ENCODE data around the gene ZDHHC21.

ZDHHC21 gene

DNA sequence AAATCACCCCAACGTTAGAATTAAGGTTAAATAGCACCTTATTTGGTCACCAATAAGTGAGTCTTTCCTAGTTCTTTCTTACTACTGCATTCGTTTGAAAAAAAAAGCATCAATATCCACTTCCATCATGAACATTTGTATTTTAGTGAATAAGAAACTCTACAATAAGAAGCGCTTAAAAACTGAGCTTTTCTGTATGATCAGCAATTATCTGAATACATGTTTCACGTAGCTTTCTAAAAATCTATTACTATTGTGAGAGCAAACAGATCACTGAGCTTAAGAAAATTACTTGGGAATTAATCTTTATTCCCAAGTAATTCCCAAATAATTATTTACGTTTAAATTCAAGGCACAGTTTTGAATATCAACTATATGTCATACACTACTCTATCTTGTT is 32.5 kb downstream of the ZDHHC21 start:
- TF ChIP-seq ELF4 (IDR thresholded peaks at IDR 0.05) = no peak
- TF ChIP-seq L3MBTL2 (conservative IDR thresholded peaks at IDR 0.05) = no peak
- TF ChIP-seq ZNF384 (IDR thresholded peaks at IDR 0.05) = no peak
- no peak for TF ChIP-seq TARDBP (IDR thresholded peaks at IDR 0.05)
- no peak for TF ChIP-seq CTBP1 (IDR thresholded peaks at IDR 0.05; ENCODE audit: borderline replicate concordance)
- TF ChIP-seq SP1 (IDR thresholded peaks at IDR 0.05) = no peak
- no peak for TF ChIP-seq FOXM1 (IDR thresholded peaks at IDR 0.05; ENCODE audit: borderline replicate concordance)
- TF ChIP-seq HDGF (IDR thresholded peaks at IDR 0.05; ENCODE audit: borderline replicate concordance) = no peak
- TF ChIP-seq LEF1 (IDR thresholded peaks at IDR 0.05; ENCODE audit: borderline replicate concordance) = no peak
- no peak for TF ChIP-seq SUZ12 (IDR thresholded peaks at IDR 0.05)
- TF ChIP-seq ARNT (IDR thresholded peaks at IDR 0.05) = no peak
- TF ChIP-seq NFRKB (IDR thresholded peaks at IDR 0.05) = no peak
- no peak for TF ChIP-seq BHLHE40 (IDR thresholded peaks at IDR 0.05; ENCODE audit: borderline replicate concordance)
- no peak for TF ChIP-seq PKNOX1 (IDR thresholded peaks at IDR 0.05)
- POLR2A ChIA-PET = no interaction called here
- no peak for DNase-seq (ENCODE audit: extremely low spot score)
- CTCF ChIA-PET = interaction anchor here (1.1 kb wide), 1 partner anchor 62 kb away, joined by 4 read pairs; the partner anchor contains the start of gene CER1

DNA sequence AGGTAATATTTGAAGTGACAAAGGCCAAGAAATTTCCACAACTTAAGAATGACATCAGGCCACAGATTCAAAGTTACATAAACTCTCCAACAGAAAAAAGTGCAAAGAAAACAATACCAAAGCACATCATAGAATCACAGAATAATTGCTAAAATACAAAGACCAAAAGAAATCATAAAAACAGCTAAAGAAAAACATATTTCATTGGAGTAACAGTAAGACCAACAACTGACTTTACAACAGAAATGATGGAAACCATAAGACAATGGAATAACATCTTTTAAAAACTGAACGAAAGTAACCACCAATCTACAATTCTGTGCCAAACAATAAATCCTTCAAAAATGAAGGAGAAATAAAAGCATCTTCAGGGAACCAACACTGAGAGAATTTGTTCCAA is 38.3 kb downstream of the ZDHHC21 start:
- ChIA-PET CTCF (no interaction called here), POLR2A (no interaction called here)
- no peak for TF ChIP-seq LEF1 (IDR thresholded peaks at IDR 0.05; ENCODE audit: borderline replicate concordance)
- no peak for TF ChIP-seq HDGF (IDR thresholded peaks at IDR 0.05; ENCODE audit: borderline replicate concordance)
- TF ChIP-seq ZNF384 (IDR thresholded peaks at IDR 0.05) = no peak
- TF ChIP-seq TARDBP (IDR thresholded peaks at IDR 0.05) = no peak
- TF ChIP-seq SUZ12 (IDR thresholded peaks at IDR 0.05) = no peak
- TF ChIP-seq FOXA1 (IDR thresholded peaks at IDR 0.05) = no peak
- TF ChIP-seq ELF4 (IDR thresholded peaks at IDR 0.05) = no peak
- TF ChIP-seq NFRKB (IDR thresholded peaks at IDR 0.05) = no peak
- no peak for TF ChIP-seq SP1 (IDR thresholded peaks at IDR 0.05)
- TF ChIP-seq CTBP1 (IDR thresholded peaks at IDR 0.05; ENCODE audit: borderline replicate concordance) = no peak
- TF ChIP-seq FOXK2 (IDR thresholded peaks at IDR 0.05) = no peak
- no peak for TF ChIP-seq ARNT (IDR thresholded peaks at IDR 0.05)
- no peak for TF ChIP-seq FOXM1 (IDR thresholded peaks at IDR 0.05; ENCODE audit: borderline replicate concordance)
- TF ChIP-seq L3MBTL2 (conservative IDR thresholded peaks at IDR 0.05) = no peak
- no peak for TF ChIP-seq PKNOX1 (IDR thresholded peaks at IDR 0.05)
- no peak for DNase-seq (ENCODE audit: extremely low spot score)

- no peak for DNase-seq (ENCODE audit: extremely low spot score)
- POLR2A ChIA-PET = no interaction called here
- CTCF ChIA-PET = interaction anchor here (0.6 kb wide), 1 partner anchor 396 kb away, joined by 4 read pairs; no protein-coding TSS in a partner anchor
- no peak for TF ChIP-seq TARDBP (IDR thresholded peaks at IDR 0.05)
- no peak for TF ChIP-seq SUZ12 (IDR thresholded peaks at IDR 0.05)
- no peak for TF ChIP-seq FOXA1 (IDR thresholded peaks at IDR 0.05)
Measured at GRCh38 chr9:14653511-14653910, 39.7 kb downstream of the ZDHHC21 start.

DNA sequence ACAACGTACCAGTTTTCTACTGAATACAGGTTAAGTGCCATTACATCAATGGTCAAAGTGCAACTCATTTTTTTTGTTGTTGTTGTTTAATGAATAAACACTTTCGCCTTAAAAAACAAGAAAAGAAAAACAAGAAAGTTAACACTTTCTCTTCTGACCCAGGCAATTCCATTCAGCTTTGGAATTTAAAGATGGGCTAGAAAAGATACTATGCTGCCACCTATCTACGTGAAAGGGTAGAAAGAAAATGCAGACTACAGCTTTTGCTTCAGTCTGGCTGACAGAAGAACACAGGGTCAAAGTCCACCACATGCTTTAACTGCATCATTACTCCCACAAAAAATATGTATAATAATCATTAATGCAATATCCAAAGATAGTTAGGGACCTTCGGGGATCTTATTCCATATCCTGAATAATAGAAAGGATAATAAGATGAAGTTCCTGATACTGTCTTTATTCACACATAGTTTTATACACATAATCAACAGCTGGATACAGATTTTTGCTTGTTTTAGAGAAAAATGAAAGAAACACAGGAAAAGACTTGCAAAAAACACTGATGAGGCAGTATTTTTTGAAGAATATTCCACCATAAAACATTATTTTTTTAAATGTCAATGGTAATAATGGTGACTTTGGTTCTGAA is 40.4 kb downstream of the ZDHHC21 start:
- peak; percentile 3 for DNase-seq (ENCODE audit: extremely low spot score)
- POLR2A ChIA-PET = no interaction called here
- CTCF ChIA-PET = interaction anchor here (0.6 to 1.0 kb wide), 4 partner anchors 9 to 642 kb away, joined by 3 to 5 read pairs (median 4); no protein-coding TSS in a partner anchor
- TF ChIP-seq SUZ12 (IDR thresholded peaks at IDR 0.05) (no peak), ELF4 (IDR thresholded peaks at IDR 0.05) (no peak), FOXA1 (IDR thresholded peaks at IDR 0.05) (no peak), PKNOX1 (IDR thresholded peaks at IDR 0.05) (no peak), LEF1 (IDR thresholded peaks at IDR 0.05; ENCODE audit: borderline replicate concordance) (no peak), ZNF384 (IDR thresholded peaks at IDR 0.05) (no peak), NFRKB (IDR thresholded peaks at IDR 0.05) (no peak), CTBP1 (IDR thresholded peaks at IDR 0.05; ENCODE audit: borderline replicate concordance) (no peak), ARNT (IDR thresholded peaks at IDR 0.05) (no peak), L3MBTL2 (conservative IDR thresholded peaks at IDR 0.05) (no peak), FOXK2 (IDR thresholded peaks at IDR 0.05) (no peak), SP1 (IDR thresholded peaks at IDR 0.05) (no peak)

DNA sequence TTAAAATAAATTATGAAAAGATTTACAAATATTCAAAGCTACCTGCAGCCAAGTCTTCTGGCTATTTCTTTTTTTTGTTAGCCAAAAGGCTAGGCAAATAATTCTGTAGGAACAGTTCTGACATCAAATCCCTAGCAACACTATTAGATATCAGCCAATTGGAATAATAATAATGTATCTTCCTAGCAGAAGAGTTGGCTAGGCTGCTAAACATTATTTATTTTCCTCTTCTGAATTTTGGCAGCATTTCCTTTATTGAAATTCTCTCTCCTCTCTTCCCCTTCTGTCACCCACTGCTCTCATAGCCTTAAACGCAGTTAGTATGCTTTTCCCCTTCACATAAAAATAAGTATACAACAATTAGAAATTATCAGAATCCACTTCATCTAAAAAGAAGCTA is 42.6 kb downstream of the ZDHHC21 start:
- POLR2A ChIA-PET = no interaction called here
- TF ChIP-seq CTBP1 (IDR thresholded peaks at IDR 0.05; ENCODE audit: borderline replicate concordance) (no peak), SUZ12 (IDR thresholded peaks at IDR 0.05) (no peak), SP1 (IDR thresholded peaks at IDR 0.05) (no peak), FOXM1 (IDR thresholded peaks at IDR 0.05; ENCODE audit: borderline replicate concordance) (no peak), HDGF (IDR thresholded peaks at IDR 0.05; ENCODE audit: borderline replicate concordance) (no peak), FOXK2 (IDR thresholded peaks at IDR 0.05) (no peak), FOXA1 (IDR thresholded peaks at IDR 0.05) (no peak), ELF4 (IDR thresholded peaks at IDR 0.05) (no peak), PKNOX1 (IDR thresholded peaks at IDR 0.05) (no peak), L3MBTL2 (conservative IDR thresholded peaks at IDR 0.05) (no peak), ZNF384 (IDR thresholded peaks at IDR 0.05) (no peak)
- no peak for DNase-seq (ENCODE audit: extremely low spot score)
- CTCF ChIA-PET = no interaction called here

- TF ChIP-seq SP1 (IDR thresholded peaks at IDR 0.05) (no peak), CTBP1 (IDR thresholded peaks at IDR 0.05; ENCODE audit: borderline replicate concordance) (no peak), PKNOX1 (IDR thresholded peaks at IDR 0.05) (no peak), TARDBP (IDR thresholded peaks at IDR 0.05) (no peak), ZNF384 (IDR thresholded peaks at IDR 0.05) (no peak), BHLHE40 (IDR thresholded peaks at IDR 0.05; ENCODE audit: borderline replicate concordance) (no peak)
- ChIA-PET CTCF (no interaction called here), POLR2A (no interaction called here)
- no peak for DNase-seq (ENCODE audit: extremely low spot score)
Measured at GRCh38 chr9:14645648-14646047, 47.6 kb downstream of the ZDHHC21 start.
